ENCODE data around the gene ADIG. TPM values are rescaled to one million over a fixed set of nuclear protein-coding genes. Genes with fewer than 3 reads are reported as not detected.
A peak's percentile ranks its signal among the peaks of the same experiment; 100 is the strongest.

The ADIG gene
- total and polyA plus RNA-seq, 2 of the 13 experiments (the other 11 are each of a cell fraction or from before 2014, with no cell fraction given): 0.15 TPM; not detected in 1

- TF ChIP-seq, protein P1, sequence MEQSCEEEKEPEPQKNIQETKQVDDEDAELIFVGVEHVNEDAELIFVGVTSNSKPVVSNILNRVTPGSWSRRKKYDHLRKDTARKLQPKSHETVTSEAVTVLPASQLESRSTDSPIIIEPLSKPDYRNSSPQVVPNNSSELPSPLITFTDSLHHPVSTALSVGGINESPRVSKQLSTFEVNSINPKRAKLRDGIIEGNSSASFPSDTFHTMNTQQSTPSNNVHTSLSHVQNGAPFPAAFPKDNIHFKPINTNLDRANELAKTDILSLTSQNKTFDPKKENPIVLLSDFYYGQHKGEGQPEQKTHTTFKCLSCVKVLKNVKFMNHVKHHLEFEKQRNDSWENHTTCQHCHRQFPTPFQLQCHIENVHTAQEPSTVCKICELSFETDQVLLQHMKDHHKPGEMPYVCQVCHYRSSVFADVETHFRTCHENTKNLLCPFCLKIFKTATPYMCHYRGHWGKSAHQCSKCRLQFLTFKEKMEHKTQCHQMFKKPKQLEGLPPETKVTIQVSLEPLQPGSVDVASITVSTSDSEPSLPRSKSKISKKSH (CRISPR knock-in tag; IDR thresholded peaks at IDR 0.05; ENCODE audit: borderline replicate concordance): no peak
- TF ChIP-seq, protein P2, sequence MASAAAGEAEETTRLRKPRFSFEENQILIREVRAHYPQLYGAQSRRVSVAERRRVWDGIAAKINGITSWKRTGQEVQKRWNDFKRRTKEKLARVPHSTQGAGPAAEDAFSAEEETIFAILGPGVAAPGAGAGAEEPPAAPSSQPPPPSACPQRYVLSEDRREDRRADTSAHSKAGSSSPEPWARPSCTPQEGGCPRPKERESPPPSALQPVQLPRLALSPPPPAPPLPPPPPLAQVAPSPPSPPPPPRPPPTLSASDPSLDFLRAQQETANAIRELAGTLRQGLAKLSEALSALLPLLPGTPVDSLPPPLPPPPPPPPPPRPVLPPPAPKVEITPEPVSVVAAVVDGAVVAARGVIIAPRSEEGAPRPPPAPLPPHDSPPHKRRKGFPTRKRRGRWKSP (CRISPR knock-in tag; IDR thresholded peaks at IDR 0.05): no peak
- TF ChIP-seq RBM22 (optimal IDR thresholded peaks at IDR 0.05; ENCODE audit: low read length) (no peak), MAFK (conservative IDR thresholded peaks at IDR 0.05 in 1 of 2, IDR thresholded peaks at IDR 0.05 in 1 of 2; ENCODE audit: low read length in 2 of 2) (no peak; a peak in 1 of 4 replicates), CAMTA2 (CRISPR knock-in tag; IDR thresholded peaks at IDR 0.05; ENCODE audit: borderline replicate concordance) (no peak), CENPT (CRISPR knock-in tag; IDR thresholded peaks at IDR 0.05; ENCODE audit: low read depth) (no peak), TARDBP (CRISPR knock-in tag; IDR thresholded peaks at IDR 0.05) (peak; percentile 66; the same call in 1 of the 2 replicates), MAFG (CRISPR knock-in tag; IDR thresholded peaks at IDR 0.05) (no peak), E2F2 (CRISPR knock-in tag; IDR thresholded peaks at IDR 0.05; ENCODE audit: borderline replicate concordance) (no peak), BRCA1 (CRISPR knock-in tag; IDR thresholded peaks at IDR 0.05) (0 out of 2 replicates have a peak, but pooled peaks have one; percentile 59), NFKBIZ (CRISPR knock-in tag; IDR thresholded peaks at IDR 0.05) (peak; percentile 94), KLF13 (CRISPR knock-in tag; IDR thresholded peaks at IDR 0.05) (no peak), KLF16 (CRISPR knock-in tag; IDR thresholded peaks at IDR 0.05) (peak in 1 of 2 experiments; percentile 90; a peak in 2 of 4 replicates), MAX (IDR thresholded peaks at IDR 0.05) (peak; percentile 41; the same call in 1 of the 2 replicates), IKZF1 (IDR thresholded peaks at IDR 0.05) (no peak)
- TF ChIP-seq, protein P3, sequence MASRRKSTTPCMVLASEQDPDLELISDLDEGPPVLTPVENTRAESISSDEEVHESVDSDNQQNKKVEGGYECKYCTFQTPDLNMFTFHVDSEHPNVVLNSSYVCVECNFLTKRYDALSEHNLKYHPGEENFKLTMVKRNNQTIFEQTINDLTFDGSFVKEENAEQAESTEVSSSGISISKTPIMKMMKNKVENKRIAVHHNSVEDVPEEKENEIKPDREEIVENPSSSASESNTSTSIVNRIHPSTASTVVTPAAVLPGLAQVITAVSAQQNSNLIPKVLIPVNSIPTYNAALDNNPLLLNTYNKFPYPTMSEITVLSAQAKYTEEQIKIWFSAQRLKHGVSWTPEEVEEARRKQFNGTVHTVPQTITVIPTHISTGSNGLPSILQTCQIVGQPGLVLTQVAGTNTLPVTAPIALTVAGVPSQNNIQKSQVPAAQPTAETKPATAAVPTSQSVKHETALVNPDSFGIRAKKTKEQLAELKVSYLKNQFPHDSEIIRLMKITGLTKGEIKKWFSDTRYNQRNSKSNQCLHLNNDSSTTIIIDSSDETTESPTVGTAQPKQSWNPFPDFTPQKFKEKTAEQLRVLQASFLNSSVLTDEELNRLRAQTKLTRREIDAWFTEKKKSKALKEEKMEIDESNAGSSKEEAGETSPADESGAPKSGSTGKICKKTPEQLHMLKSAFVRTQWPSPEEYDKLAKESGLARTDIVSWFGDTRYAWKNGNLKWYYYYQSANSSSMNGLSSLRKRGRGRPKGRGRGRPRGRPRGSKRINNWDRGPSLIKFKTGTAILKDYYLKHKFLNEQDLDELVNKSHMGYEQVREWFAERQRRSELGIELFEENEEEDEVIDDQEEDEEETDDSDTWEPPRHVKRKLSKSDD (CRISPR knock-in tag; IDR thresholded peaks at IDR 0.05; ENCODE audit: low read depth): 0 out of 2 replicates have a peak, but pooled peaks have one; percentile 44
- TF ChIP-seq, protein P4, sequence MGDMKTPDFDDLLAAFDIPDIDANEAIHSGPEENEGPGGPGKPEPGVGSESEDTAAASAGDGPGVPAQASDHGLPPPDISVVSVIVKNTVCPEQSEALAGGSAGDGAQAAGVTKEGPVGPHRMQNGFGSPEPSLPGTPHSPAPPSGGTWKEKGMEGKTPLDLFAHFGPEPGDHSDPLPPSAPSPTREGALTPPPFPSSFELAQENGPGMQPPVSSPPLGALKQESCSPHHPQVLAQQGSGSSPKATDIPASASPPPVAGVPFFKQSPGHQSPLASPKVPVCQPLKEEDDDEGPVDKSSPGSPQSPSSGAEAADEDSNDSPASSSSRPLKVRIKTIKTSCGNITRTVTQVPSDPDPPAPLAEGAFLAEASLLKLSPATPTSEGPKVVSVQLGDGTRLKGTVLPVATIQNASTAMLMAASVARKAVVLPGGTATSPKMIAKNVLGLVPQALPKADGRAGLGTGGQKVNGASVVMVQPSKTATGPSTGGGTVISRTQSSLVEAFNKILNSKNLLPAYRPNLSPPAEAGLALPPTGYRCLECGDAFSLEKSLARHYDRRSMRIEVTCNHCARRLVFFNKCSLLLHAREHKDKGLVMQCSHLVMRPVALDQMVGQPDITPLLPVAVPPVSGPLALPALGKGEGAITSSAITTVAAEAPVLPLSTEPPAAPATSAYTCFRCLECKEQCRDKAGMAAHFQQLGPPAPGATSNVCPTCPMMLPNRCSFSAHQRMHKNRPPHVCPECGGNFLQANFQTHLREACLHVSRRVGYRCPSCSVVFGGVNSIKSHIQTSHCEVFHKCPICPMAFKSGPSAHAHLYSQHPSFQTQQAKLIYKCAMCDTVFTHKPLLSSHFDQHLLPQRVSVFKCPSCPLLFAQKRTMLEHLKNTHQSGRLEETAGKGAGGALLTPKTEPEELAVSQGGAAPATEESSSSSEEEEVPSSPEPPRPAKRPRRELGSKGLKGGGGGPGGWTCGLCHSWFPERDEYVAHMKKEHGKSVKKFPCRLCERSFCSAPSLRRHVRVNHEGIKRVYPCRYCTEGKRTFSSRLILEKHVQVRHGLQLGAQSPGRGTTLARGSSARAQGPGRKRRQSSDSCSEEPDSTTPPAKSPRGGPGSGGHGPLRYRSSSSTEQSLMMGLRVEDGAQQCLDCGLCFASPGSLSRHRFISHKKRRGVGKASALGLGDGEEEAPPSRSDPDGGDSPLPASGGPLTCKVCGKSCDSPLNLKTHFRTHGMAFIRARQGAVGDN (CRISPR knock-in tag; IDR thresholded peaks at IDR 0.05): no peak
Measured at GRCh38 chr20:38604873-38605303, 23.9 kb downstream of the ADIG start (continued).

All from HepG2 (cell line).